Kidney glomerular epithelial cell (primary cell): ENCODE measurements around the gene POLR2L.

Experiments used
- DNase-seq: peaks from one replicate; lab custom pipeline; 2025; lab: John Stamatoyannopoulos, UW

POLR2L gene

GRCh38 chr11:842370-843002, at the start of gene POLR2L, which contains the start of gene TSPAN4:
POLR2L (minus strand) TSS chr11:842529; CDS start chr11:842508, 21 bp downstream.
TSPAN4 (plus strand) TSS chr11:842852; CDS start chr11:850305, 7,453 bp downstream.
- DNase-seq: peak; percentile 88

GRCh38 chr11:890794-891540, 48.6 kb upstream of the POLR2L start:
- no peak for DNase-seq

DNA sequence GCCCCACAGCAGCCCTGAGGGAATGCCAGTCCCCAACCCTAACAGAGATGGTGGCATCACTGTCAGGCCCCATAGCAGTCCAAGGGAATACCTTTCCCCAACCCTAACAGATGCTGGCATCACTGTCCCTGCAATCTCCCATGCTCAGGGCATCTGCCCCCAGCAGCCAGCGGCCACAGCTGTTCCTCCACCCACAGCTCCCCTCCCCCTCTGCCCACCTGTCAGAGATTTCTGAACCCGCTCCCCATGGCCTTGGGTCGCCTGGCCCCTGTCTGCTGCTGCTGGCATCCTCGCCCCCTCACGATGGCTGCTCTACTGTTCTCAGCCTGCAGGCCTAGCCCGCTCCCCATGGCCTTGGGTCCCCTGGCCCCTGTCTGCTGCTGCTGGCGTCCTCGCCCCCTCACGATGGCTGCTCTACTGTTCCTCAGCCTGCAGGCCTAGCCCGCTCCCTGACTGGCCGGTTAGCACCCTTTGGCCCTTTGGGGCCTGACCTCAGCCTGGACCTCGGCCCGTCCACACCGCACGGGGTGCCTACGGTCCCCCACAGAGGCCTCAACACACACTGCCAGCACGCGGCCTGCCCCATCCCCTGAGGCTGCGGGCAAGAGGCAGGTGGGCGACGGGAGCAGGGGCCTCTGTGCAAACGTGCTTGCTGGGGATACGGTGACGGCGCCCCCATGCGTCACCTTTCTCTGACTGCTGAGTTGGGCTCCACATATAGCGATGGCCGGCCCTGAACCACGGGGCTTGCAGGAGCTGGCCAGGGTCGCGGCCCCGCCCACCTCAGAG, 47.6 kb upstream of the POLR2L start:
- DNase-seq: no peak

- no peak for DNase-seq
Observed at GRCh38 chr11:889257-889656, 46.9 kb upstream of the POLR2L start.

- no peak for DNase-seq
Observed at GRCh38 chr11:888310-889212, 46.2 kb upstream of the POLR2L start.

GRCh38 chr11:887589-887988, 45.3 kb upstream of the POLR2L start:
- DNase-seq: no peak

DNA sequence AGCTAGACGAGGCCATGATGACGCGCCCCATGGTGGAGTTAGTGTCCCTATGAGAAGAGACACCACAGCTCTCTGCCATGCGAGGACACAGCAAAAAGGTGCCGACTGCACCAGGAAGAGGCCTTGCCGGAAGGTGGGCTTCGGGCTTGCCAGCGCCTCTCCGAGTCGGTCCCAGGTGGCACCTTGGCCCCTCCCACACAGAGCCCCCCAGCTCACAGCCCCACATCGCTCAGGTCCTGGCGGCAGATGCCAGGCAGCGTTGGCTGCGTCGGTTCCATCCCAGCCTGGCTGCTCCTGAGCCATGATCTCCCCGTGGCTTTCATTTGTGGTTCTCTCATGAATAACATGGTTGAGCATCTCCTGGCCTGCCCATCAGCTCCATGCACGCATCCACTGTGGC, 44.2 kb upstream of the POLR2L start:
- no peak for DNase-seq

- DNase-seq: no peak
Observed at GRCh38 chr11:884578-885070, 42.3 kb upstream of the POLR2L start.

DNA sequence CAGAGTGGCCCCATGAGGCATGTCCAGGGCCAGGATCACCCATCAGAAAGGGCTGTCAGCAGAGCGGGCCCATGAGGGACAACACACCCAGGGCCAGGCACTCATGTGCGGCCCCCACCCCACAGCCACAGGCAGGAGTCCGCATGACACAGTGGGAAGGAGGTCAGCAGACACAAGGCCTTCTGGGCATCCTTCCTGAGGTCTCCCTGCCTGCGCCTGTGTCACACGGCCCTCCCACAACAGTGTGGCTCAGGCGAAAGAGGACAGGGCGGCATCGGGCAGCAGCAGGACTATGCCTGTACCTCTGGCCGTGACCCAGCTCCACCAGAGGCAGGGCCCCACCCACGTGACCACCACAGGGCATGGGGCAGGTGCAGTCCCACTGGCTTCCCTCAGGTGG, 41.2 kb upstream of the POLR2L start:
- no peak for DNase-seq

DNA sequence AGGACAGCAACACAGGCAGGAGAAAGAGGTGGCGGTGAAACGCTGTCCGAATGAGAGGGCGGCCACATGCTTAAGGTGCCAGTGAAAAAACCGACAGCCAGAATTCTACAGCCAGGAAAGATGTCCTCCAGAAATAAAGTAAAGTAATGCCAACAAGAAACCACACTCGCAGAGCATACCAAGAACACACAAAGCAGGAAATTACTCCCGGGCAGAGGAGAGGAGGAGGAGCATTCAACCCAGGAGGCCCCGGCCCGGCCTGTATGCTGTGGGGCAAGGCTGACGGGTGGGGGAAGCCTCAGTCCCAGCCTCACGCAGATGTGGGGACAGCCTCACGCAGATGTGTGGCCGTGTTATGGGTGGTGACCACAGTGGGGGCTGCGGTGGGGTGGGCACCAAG, 40.3 kb upstream of the POLR2L start:
- no peak for DNase-seq

DNA sequence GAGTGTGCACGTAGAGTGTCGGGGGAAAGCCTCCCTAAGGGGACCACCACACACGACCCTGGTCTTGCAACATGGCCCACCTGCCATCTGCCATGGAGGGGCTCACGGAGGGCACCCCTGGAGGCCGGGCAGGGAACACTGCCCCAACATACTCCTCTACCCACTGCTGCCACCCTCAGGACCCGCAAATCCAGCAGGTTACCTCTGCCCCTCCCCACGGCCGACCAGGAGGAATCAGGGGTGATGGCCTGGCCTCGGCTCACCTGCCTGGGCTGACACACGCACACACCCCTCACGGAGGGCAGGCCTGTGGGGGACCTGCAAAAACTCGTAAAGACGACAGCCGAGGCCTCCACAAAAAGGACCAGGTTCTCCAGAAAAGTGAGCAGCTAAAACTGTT, 38.1 kb upstream of the POLR2L start:
- DNase-seq: no peak

GRCh38 chr11:877565-877964, 35.2 kb upstream of the POLR2L start:
- no peak for DNase-seq

DNA sequence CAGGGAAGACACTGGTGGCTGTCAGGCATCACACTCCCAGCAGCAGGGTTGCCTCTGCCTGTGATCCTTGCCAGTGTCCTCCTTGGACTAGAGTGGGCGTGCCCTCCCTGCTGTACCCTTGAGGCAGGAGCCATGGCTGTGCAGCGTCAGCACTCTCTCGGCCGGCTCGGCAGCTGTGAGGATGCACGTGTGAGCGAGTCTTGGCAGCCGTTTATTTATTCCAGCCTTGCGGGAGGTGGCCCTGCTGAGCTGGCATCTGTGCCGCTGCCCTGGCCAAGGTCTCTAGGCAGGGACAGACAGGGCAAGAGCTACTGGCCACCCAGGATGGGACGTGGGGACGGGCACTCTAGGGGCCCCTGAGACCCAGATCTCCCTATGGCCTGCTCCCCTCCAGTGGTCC, 34.2 kb upstream of the POLR2L start:
- no peak for DNase-seq

DNA sequence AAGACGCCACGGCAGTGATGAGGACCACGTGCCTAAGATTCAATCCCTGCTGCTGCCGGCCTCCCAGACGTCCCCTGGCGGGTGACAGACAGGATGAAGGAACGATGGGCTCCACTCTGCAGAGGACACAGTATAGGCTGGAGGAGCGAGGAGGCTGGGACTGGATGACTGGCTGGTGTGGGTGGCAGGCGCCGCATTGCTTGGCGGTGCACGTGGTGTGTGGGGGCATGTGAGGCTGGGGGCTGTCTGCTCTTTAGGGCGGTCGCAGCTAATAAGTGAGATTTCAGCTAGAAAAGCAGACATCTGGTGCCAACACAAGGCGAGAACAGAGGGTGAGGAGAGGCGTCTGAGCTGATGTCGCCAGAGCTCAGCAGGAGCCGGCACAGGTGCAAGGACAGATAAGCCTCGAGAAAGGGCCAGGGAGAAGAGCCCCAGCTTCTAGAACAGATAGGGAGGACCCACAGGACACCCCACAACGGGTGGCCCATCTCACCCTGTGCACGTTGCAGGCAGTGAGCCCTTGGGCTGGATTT, 33.5 kb upstream of the POLR2L start:
- no peak for DNase-seq

GRCh38 chr11:875203-875602, 32.9 kb upstream of the POLR2L start:
- DNase-seq: no peak

DNA sequence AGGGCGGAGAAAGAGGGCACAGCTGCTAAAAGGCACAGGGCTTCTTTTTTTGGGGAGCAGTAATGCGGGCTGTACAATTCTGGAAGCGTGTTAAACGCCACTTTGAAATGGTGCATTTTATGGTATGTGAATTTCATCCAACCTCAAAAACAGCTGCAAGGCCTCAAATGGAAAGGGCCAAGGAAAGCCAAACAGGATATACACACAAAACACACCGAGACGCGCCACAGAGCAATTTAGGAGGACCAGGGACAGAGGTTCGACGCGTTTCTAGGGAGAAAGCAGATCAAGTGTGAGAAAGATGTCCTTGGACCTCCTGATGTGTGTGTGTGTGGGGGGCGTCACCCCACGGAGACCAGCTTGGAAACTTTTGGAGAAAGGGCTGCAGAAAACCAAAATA, 31.4 kb upstream of the POLR2L start:
- DNase-seq: no peak

DNA sequence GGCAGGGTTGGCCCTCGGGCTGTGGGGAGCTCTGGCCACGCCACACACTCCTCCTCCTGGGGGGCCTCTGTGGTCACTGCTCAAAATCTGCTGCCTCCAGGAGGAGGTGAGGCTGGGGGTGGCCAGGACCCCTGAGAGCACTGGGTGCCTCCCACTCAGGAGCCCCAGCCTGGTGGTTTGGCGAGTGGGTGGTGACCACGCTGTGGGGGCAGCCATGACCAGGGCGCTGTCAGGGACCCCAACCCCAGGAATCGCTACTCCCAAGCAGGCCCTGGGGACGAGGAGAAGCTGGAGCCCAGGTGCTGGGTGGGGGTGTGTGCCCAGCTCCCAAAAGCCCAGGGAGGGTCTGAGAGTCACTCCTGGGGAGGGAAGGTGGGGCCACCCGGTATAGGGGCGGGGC, 30.5 kb upstream of the POLR2L start:
- DNase-seq: no peak

- DNase-seq: no peak
Observed at GRCh38 chr11:871472-871871, 29.1 kb upstream of the POLR2L start.

GRCh38 chr11:870418-870817, 28.1 kb upstream of the POLR2L start:
- no peak for DNase-seq

- peak; percentile 2 for DNase-seq
Observed at GRCh38 chr11:870127-870413, 27.7 kb upstream of the POLR2L start.

- no peak for DNase-seq
Observed at GRCh38 chr11:869399-870126, 27.2 kb upstream of the POLR2L start.
